ACHN (cell line): ENCODE results near the gene PIP4K2B.
"Not testable (repeated sequence)": the region's sequence is repeated elsewhere in the genome, so short reads cannot be mapped to it uniquely, and the experiment has no call there.

Experiments
- DNase-seq: peaks from one replicate; pipeline ENCODE4 v3.0.0-alpha.2; 2015
- in situ Hi-C: cut with HindIII; loops from 2 replicates; pipeline ENCODE4 v1.10.0; 2017; ENCODE audit warnings: low sequenced_read_pairs, low pct_ligation_motif_present, low pct_unique_long_range_greater_than_20kb

PIP4K2B gene

GRCh38 chr17:38799501-38800236, at the start of gene PIP4K2B:
TSS of gene PIP4K2B (minus strand) at chr17:38799556. CDS start at chr17:38799424, 132 bp downstream.
- in situ Hi-C loops = no loop called here
- DNase-seq = peak; percentile 98

GRCh38 chr17:38848557-38848891, 49.2 kb upstream of the PIP4K2B start:
- in situ Hi-C loops = no loop called here
- DNase-seq = no peak

GRCh38 chr17:38844261-38844757, 45.0 kb upstream of the PIP4K2B start:
- DNase-seq = no peak
- in situ Hi-C loops = no loop called here

- no peak for DNase-seq
- in situ Hi-C loops = no loop called here
Measured at GRCh38 chr17:38825762-38826247, 26.4 kb upstream of the PIP4K2B start.

GRCh38 chr17:38824899-38825761, 25.8 kb upstream of the PIP4K2B start, which contains the start of gene CWC25:
TSS of gene CWC25 (minus strand) at chr17:38825321. CDS start at chr17:38825183, 138 bp downstream.
- in situ Hi-C loops = no loop called here
- DNase-seq = peak; percentile 97

GRCh38 chr17:38815576-38816193, 16.3 kb upstream of the PIP4K2B start:
- peak; percentile 95 for DNase-seq

GRCh38 chr17:38809828-38810227, 10.5 kb upstream of the PIP4K2B start:
- DNase-seq = no peak
- in situ Hi-C loops = no loop called here

More at GRCh38 chr17:38815576-38816193, 16.3 kb upstream of the PIP4K2B start:
- in situ Hi-C loops = no loop called here

GRCh38 chr17:38800237-38800760, 943 bp upstream of the PIP4K2B start:
- DNase-seq = no peak
- in situ Hi-C loops = no loop called here

- peak; percentile 50 for DNase-seq
- in situ Hi-C loops = no loop called here
Measured at GRCh38 chr17:38798614-38799500, 499 bp downstream of the PIP4K2B start.

GRCh38 chr17:38797828-38798227, 1.5 kb downstream of the PIP4K2B start:
- no peak for DNase-seq
- in situ Hi-C loops = no loop called here

- no peak for DNase-seq
- in situ Hi-C loops = no loop called here
Measured at GRCh38 chr17:38797158-38797490, 2.2 kb downstream of the PIP4K2B start.

GRCh38 chr17:38796451-38797157, 2.8 kb downstream of the PIP4K2B start:
- DNase-seq = no peak
- in situ Hi-C loops = no loop called here

- in situ Hi-C loops = no loop called here
- DNase-seq = no peak
Measured at GRCh38 chr17:38794221-38794620, 5.1 kb downstream of the PIP4K2B start.

- DNase-seq = no peak
- in situ Hi-C loops = no loop called here
Measured at GRCh38 chr17:38791162-38791561, 8.2 kb downstream of the PIP4K2B start.

- DNase-seq, in situ Hi-C loops: not testable (repeated sequence)
Measured at GRCh38 chr17:38790148-38790707, 9.1 kb downstream of the PIP4K2B start.

GRCh38 chr17:38789185-38789584, 10.2 kb downstream of the PIP4K2B start:
- in situ Hi-C loops = no loop called here
- no peak for DNase-seq

- DNase-seq = not testable (repeated sequence)
Measured at GRCh38 chr17:38787999-38788398, 11.4 kb downstream of the PIP4K2B start.

More at GRCh38 chr17:38787999-38788398, 11.4 kb downstream of the PIP4K2B start:
- in situ Hi-C loops = not testable (repeated sequence)
